CD4-positive, alpha-beta T cell treated with Interleukin-12 subunit alpha and Interleukin-12 subunit beta, for 1 hour (primary cell): Measurements from ENCODE around the gene MRPL1.
"Not testable (repeated sequence)": the region's sequence is repeated elsewhere in the genome, so short reads cannot be mapped to it uniquely, and the experiment has no call there.

Experiments
- DNase-seq: peaks from one replicate; pipeline ENCODE4 v3.0.0-alpha.2; 2020

Gene MRPL1

DNA sequence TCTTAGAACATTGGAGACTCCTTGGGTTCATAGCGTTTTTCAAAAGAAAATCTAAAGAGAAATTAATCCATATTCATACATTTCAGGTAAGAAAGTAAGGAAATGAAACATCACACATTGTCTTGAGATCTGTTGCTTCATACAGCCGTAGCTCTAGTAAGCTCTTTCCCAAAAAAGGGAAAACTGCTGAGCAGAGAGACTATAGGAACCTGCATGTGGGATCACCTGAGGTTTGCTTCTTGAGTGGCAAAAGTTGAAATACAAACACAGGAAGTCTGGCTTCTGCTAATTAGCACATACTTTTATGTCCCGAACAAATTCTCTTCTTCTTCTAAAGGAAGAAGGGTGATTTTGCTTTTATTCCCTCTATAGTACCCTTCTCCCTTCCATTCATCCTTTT is 57.7 kb downstream of the MRPL1 start:
- DNase-seq = no peak

DNA sequence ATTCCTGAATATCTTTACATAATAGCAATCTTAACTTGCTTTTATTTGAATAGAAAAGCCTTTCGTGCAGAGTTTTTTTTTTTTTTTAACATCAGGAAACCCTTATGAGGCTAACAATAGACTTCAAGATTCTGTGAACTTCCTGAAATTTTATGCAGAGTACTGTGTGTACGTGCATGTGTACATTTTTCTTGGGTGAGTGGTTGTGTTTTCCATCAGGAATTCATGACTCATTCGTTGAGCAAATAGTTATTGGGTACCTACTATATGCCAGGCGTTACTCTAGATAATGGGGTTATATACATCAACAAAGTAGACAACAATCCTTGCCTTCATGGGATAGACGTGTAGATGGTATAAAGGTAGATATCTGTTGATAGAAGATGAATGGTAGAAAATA is 59.1 kb downstream of the MRPL1 start:
- DNase-seq = no peak

DNA sequence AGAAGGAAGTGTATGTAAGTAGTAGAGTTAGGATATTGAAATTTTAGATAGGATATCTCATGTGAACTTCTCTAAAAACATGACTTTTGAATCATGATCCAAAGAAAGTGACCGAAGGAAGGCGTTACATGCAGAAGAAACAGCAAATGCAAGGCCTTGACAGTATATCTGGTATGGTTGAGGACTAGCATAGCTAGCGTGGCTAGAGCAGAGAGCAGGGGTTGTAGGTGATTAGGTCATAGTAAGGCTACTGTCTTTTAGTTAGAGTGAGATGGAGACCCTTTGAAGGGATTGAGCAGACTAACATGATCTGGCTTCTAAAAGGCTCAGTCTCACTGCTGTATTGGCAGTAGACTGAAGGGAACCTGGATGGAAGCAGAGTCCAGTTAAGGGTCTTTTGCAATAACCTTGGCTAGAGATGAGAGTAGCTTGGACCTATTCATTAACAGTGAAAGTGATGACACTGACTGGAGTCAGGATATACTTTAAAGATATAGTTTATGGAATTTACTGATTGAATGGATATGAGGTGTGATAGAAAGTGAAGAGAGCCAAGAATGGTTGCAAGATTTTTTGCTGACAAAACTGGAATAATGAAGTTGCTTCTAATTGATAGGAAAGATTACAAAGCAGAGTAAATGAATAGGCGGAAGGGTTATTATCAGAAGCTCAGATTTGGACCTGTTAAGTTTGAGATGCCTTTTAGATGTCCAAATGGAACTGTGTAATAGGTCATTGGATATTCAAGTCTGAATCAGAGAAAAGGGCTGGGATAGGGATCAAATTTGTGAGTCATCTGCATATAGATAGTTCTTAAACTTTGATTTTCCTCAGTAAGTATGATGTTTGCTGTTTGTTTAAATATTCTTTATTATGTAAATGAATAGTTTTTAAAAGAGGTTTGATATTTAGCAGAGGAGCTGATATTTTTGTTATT is 59.8 kb downstream of the MRPL1 start:
- no peak for DNase-seq

DNA sequence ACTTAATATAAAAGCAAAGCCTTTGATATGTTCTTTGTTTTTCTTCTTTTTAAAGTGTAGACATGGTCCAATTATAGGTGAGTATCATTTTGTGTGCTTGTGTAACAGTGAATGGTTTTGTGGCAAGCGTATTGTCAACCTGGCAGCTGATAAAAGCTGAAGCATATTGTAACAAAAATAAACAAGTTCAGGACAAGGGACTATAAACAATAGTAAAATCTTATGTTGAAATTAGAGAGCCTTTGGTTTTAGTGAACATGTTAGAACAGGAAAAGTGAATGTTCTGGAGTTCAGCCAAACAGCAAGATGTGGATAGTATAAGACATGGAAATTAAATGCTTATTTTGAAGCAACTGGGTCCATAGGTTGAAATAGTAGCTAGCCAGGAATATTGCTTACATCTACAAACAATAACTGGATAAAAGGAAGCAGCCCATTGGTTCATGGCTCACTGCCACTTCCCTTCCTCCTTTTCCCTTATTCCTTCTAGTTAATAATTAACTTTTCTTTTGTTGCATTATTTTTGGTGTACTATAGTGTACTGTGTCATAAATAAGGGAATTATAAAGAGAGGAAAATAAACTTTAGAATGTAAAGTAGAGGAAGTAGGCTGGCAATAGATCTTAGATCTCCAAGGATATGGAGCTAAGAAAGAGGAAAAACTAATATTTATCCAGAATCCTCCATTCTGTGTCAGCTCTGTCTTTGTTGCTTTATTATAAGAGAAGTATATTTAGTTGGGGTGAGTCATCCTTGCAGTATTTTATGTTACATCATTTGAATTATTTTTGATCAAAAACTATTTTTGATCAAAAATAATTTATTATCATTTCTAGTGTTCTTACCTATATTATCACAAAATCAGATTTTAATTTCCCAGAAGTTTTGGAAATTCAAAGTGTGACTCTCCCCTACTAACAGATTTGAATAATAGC is 65.6 kb downstream of the MRPL1 start:
- no peak for DNase-seq

DNA sequence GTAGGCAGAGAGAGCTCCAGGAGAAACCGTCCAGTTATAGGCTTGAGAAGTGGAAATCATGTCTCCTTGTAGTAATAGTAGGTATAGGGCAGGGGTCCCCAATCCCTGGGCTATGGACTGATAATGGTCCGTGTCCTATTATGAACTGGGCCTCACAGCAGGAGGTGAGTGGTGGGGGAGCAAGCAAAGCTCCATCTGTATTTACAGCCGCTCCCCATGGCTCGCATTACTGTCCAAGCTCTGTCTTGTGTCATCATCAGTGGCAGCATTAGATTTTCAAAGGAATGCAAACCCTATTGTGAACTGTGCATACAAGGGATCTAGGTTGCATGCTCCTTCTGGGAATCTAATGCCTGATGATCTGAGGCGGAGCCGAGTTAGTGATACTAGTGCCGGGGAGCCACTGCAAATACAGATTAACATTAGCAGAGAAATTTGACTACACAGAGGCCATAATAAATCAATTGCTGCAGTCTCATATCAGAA is 67.6 kb downstream of the MRPL1 start:
- DNase-seq = no peak

DNA sequence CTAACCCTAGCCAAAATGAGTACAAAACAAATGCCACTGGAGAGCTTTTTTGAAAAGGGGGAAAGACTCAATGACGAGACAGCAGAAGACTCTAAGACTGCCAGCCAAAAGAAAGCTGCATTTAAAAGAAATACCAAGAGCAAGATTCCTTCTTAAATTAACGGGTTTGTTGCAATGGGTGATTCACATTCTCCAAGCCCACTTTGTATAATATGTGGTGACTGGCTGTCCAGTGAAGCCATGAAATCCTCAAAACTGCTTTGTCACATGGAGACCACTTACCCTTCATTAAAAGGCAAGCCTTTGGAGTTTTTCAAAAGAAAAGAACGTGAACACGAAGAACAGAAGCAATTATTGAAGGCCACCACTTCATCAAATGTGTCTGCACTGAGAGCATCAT is 68.2 kb downstream of the MRPL1 start:
- DNase-seq = no peak

DNA sequence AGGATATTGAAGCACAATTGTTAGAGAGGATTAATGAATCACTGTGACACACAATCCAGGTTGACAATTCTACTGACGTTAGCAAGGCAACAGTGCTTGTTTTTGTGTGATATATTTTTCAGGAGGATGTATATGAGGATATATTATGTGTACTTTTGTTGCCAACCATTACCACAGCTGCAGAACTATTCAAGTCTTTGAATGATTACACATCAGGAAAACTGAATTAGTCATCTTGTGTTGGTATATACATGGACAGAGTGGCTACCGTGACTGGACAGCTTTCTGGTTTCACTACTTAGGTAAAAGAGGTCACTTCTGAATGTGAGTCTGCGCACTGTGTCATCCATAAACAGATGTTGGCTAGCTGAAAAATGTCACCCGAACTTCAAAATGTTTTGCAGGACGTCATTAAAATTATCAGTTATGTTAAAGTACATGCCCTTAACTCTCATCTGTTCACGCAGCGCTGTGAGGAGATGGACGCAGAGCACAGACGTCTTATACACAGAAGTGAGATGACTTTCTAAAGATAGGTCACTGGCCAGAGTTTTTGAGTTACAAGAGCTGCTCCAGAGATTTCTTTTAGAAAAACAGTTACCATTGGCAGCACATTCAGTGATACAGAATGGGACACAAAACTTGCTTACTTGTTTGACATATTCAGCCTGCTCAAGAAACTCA is 69.0 kb downstream of the MRPL1 start:
- DNase-seq = no peak

DNA sequence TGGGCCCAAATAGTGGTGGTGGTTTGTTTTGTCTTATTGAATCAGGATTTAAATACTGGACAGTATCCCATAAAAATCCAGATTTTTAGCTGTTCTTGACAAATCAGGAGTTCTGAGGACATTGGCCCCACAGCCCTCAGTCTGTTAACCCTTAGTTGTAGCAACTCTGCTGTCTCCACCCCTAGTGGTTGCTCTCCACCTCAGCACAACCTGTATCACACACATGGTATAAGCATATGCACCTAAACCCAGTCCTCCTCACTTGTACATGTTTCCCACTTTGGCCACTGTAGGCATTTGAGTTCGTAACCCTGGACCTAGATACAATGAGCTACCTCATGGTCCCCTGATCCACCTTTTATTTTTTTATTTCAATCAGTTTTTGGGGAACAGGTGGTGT is 75.9 kb downstream of the MRPL1 start:
- no peak for DNase-seq

DNA sequence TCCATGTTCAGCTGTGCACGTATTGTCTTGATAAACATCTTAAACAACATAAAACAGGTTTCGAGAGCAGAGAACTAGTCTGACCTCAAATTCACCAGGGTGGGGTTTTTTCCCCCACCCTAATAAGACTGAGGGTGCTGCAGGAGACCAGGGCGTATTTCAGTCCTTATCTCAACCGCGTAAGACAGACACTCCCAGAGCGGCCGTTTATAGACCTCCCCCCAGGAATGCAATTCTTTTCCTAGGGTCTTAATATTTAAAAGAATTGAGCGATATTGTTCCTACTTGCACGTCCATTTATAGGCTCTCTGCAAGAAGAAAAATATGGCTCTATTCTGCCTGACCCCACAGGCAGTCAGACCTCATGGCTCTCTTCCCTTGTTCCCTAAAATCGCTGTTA is 83.3 kb downstream of the MRPL1 start:
- DNase-seq = not testable (repeated sequence)

DNA sequence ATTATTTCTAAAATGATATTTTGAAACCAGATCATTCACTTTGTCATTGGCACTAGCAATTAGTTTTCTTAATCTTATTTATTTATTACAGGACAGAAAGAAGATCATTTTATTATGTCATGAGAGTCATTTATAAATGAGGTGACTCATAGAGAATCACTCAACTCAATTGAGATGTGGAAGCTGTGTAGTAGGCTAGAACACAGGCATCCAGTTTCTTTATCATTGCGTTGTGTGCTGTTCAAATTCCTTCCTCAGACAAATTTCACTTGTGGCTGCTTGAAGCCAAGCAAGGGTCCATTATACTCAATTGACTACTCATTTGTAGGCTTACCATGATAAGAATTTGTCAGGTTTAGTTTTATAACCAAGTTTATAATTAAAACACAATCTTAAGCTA is 87.6 kb downstream of the MRPL1 start:
- no peak for DNase-seq

DNA sequence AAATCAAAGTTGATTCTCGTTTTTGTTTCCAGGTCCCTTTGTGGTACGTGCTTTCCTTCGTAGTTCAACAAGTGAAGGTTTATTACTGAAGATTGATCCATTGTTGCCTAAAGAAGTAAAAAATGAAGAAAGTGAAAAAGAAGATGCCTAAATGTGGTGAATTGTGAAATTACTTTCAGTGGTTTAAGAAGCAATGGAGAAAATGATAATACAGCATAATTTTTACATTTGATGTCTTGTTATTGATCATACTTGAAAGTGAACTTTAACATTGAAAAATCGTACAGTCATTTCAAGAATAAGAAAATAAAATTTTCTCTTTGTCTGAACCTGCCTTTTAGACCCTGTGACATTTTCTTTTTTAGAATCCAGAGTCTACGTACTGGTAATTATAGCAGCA is 89.8 kb downstream of the MRPL1 start:
- DNase-seq = no peak

DNA sequence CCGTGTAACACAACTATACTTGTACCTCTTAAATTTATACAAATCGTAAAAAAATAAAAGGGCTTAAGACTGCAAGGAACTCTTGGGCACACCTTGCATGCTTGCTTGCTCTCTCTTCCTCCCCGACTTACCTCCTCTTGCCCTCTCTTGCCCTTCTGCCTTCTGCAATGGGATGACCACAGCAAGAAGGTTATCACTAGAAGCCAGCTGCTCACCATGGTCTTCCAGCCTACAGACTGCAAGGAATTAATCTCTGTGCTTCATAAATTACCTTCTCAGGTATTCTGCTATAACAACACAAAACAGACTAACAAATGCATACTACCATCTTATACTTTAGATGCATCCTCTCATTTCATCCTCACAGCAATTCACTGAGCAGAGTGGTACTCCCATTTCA is 92.1 kb downstream of the MRPL1 start:
- no peak for DNase-seq

DNA sequence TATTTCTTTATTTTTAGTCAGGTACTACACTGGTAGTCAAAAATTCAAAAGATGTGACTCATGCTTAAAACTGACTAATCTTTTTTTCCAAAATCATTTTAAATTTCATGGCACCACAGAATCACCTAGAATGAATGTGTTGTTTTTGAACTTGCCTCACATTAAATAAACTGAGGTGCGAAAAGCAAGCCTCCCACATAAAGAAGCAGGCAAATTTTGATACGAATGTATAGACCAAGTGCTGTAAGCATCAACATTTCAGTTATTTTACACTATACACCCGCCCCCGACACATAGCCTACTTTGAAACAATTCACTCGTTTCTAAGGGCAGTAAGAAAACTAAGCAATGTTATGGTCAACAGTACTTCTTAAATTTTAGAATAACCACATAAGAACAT is 94.3 kb downstream of the MRPL1 start:
- DNase-seq = no peak

DNA sequence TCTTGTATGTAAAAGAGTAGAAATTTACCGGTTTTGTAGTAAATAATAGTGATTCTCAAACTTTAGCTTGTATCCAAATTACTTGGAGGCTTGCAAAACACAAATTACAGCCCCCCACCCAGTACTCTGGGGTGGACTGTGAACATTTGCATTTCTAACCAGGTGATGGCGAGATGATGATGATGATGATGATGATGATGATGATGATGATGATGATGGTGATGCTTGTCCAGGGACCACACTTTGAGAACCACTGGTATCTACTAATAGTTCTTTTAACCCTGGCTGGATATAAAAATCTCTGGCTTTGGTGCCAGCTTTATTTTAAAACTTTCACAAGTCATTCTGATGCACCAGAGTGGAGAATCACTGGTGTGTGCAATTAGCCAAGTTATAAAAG is 96.3 kb downstream of the MRPL1 start:
- no peak for DNase-seq

DNA sequence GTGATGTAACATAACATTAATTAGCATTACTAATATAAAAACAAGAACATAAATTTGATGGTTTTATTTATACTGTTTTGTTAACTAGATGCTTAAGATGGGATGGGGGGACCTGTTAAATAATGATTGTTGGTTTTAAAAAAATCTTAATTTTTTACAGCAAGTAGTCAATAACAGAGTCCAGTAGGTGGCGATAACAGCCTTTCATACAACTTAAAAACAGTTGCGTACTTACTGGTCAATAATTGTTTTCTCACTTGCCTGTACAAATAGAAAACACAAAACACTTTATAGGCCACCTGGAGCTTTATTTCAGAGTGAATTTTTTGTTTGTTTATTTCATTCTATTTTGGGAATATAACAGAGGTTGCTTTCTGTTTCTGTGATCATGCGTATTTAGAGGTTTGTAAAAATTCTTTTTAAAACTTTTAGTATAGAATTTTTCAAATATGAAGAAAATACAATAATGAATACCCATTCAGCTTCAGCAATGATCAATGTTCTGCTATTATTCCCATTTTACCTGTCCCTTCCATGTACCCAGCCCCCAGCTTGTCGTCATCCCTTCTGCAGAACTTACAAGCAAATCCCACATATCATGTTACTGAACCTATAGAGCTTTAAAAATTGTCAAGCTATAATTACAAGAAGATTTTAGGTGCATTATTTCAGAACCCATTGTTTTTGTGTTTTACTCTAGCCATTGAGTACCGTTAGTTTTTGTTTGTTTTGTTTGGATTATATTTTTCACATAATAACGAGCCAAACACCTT is 97.1 kb downstream of the MRPL1 start:
- peak; percentile 30 for DNase-seq

DNA sequence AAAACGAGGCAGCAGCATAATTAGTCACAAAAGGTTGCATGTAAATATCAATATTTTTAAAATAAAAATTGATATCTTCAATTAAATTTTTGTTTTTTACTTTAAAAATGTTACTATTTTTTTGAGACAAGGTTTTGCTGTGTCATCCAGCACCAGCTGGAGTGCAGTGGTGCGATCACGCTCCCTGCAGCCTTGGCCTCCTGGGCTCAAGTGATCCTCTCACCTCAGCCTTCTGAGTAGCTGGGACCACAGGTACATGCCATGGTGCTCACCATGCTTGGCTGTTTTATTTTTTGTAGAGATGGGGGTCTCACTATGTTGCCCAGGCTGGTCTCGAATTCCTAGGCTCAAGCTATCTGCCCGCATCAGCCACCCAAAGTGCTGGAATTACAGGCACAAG is 97.7 kb downstream of the MRPL1 start:
- DNase-seq = no peak

DNA sequence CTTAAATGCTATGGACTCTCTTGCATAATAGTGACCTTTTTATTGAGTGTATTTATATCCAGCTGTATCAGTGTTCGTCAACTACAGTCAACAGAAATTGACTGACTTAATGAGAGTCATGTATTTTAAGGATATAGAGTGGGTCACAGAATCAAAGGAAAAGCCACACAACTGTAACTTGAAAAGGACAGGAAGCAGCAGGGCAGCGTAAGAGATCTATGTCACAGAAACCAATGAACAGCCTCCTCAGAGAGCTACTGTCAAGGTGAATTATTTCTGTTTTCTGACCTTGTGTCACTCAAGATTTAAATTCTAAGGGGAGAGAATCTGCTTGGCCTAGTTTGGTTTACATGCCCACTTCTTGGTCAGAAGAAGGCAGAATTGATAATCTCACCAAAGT is 100.4 kb downstream of the MRPL1 start:
- DNase-seq = no peak

DNA sequence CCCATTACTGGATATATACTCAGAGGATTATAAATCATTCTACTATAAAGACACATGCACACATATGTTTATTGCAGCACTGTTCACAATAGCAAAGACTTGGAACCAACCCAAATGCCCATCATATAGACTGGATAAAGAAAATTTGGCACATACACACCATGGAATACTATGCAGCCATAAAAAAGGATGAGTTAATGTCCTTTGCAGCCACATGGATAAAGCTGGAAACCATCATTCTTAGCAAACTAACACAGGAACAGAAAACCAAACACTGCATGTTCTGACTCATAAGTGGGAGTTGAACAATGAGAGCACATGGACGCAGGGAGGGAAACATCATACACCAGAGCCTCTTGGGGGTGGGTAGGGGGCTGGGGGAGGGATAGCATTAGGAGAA is 111.0 kb downstream of the MRPL1 start:
- DNase-seq = not testable (repeated sequence)

DNA sequence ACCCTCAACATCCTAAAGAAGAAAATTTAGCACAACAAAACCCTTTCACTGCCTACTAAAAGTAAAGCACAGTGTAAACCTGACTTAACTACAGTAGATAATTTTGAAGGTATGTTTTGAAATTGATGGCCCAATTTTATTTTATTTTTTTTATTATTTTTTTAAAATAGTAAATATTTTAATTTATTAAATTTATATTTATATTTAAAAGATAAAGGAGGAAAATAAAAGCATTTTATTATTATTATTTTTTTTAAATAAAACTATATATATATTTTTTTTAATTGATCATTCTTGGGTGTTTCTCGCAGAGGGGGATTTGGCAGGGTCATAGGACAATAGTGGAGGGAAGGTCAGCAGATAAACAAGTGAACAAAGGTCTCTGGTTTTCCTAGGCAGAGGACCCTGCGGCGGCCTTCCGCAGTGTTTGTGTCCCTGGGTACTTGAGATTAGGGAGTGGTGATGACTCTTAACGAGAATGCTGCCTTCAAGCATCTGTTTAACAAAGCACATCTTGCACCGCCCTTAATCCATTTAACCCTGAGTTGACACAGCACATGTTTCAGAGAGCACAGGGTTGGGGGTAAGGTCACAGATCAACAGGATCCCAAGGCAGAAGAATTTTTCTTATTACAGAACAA is 120.4 kb downstream of the MRPL1 start:
- not testable (repeated sequence) for DNase-seq

DNA sequence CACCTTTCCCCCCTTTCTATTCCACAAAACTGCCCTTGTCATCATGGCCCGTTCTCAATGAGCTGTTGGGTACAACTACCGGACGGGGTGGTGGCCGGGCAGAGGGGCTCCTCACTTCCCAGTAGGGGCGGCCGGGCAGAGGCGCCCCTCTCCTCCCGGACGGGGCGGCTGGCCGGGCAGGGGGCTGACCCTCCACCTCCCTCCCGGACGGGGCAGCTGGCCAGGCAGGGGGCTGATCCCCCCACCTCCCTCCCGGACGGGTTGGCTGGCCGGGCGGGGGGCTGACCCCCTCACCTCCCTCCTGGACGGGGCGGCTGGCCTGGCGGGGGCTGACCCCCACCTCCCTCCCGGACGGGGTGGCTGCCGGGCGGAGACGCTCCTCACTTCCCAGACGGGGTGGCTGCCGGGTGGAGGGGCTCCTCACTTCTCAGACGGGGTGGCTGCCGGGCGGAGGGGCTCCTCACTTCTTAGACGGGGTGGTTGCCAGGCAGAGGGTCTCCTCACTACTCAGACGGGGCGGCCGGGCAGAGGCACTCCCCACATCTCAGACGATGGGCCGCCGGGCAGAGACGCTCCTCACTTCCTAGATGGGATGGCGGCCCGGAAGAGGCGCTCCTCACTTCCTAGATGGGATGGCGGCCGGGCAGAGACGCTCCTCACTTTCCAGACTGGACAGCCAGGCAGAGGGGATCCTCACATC is 121.1 kb downstream of the MRPL1 start:
- DNase-seq = not testable (repeated sequence)

DNA sequence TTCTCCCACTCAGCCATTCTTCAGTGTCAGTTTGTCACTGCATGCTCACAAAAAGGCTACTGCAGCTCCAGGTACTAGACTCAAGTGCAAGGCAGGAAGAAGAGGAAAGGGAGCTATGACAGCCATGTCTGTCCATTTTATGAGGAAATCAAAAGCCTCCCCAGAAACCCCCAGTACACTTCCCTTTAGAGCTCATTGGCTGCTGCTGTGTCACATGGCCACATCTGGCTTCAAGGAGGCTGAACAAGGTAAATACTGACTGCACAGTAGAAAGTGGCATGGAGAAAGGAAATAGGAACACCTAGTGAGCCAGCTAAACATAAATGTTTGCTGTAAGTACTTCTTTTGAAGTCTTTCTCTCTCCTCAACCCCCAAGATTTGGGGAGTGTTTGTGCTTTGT is 127.3 kb downstream of the MRPL1 start:
- no peak for DNase-seq
